HG02943 (cell line): Measurements from ENCODE around the gene ARF1.

Experiments
- ATAC-seq: cut with Tn5 transposase; IDR thresholded peaks from one replicate; pipeline ENCODE4 v1.9.1; 2021; ENCODE audit warnings: mild to moderate bottlenecking, low read depth, moderate library complexity; ENCODE audit not compliant: unreplicated experiment

The ARF1 gene

DNA sequence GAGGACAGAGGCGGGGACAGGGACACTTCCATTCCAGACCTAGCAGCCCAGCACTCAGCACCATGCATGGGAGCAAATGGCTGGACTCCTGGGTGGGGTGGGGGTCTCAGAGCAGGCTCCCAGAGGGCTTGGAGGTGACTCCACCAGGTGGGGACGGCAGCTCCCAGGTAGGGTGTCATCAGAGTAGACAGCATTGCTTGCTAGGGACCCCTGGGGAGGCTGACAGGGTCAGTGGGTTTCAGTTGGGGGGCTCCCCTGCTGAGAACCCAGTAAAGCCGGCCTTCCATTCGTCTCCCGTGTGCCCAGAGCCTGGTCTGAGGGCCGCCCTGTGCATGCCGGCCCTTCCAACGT is 62.5 kb downstream of the ARF1 start:
- ATAC-seq: no peak

DNA sequence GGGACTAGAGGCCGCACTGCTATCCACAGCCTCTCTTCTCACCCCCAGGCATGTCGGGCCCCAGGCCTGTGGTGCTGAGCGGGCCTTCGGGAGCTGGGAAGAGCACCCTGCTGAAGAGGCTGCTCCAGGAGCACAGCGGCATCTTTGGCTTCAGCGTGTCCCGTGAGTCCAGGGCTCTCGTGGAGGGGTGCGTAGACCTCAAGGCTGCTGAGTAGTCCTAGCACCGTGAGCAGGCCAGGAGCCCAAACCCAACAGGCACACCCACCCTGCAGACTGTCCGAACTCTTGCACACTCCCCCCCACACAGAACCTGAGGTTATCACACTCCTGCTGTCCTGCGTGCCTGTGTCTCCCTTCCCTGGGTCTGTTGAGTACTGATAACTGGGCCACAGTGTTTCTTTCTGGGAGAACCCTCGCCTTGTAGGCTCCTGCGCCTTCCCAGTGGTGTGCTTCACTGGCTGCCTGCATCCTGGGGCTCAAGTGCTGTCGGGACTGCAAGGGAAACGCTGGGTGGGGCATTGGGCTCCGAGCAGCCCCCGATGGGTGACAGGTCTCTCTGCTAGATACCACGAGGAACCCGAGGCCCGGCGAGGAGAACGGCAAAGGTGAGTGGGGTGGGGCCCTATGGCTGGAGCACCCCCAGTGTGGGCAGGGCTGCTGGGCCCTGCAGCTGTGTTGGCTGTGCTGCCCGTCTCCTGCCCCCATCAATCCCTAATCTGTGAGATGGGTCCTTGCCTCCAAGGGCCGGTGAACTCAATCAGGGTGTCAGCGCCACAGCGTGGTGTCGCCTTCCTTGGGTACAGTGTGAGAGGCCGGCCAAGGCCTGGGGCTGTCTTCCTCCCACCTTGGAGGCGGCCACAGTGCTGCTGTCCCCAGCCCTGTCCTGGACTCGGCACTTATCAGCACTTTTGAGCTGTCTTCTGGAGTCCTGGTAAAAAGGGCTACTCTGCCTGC is 63.2 kb downstream of the ARF1 start:
- no peak for ATAC-seq

DNA sequence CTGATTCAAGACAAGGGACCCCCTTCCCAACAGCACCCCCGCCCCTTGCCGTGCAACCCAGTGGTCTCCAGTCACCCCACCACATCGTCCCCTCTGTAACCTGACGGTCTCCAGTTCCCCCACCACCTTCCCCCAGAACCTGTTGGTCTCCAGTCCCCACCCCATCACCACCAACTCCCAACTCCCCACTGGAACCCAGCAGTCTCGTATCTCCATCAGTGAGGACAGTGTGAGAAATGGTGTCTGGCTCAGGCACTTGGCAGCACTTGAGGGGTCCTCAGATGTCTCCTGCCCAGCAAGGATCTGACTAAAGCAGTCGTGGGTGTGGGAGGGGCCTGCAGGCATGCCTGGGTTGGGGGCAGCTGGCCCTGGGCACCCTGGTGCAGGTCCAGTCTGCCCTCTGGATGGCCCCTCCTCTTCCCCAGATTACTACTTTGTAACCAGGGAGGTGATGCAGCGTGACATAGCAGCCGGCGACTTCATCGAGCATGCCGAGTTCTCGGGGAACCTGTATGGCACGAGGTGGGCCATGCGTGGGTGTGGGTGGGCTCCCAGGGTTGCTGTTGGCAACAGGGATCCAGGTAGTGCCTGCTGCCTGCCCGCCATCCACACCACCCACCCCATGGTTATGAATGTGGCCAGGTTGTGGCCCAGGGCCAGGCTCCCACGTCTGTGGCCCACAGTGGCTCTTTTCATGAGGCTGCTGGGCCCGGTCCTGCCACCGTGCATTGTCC is 64.1 kb downstream of the ARF1 start:
- no peak for ATAC-seq

DNA sequence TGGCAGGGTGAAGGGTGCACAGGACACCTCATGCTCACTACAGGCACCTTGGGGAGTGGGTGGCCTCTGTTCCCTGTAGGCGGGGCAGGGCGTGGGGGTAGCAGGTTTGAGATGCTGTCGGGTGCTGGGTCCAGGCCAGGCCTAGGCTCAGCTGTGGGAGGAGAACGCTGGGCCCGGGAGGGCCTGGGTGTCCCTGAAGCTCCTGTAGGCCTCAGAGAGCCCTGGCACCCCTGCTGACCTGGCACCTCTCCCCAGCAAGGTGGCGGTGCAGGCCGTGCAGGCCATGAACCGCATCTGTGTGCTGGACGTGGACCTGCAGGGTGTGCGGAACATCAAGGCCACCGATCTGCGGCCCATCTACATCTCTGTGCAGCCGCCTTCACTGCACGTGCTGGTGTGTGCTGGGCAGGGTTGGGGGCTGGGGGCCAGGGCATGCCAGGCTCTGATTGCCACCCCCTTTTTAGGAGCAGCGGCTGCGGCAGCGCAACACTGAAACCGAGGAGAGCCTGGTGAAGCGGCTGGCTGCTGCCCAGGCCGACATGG is 64.7 kb downstream of the ARF1 start:
- no peak for ATAC-seq

DNA sequence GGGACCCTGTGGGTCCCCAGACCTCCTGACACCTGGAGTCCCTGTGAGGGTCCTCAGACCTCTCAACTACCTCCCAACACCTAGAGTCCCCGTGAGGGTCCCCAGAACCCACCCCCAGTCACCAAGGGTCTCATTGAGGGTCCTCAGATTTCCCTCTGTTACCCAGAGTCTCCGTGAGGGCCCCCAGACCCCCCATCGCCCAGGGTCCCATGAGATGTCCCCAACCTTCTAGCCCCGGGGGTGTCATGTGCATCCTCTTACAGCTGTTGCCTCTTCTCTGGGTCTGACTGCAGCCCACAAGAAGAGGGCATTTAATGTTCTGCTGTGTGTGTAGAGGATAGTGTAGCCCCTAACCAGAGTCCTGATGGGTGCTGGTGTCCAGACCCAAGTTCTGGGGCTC is 65.3 kb downstream of the ARF1 start:
- ATAC-seq: no peak

DNA sequence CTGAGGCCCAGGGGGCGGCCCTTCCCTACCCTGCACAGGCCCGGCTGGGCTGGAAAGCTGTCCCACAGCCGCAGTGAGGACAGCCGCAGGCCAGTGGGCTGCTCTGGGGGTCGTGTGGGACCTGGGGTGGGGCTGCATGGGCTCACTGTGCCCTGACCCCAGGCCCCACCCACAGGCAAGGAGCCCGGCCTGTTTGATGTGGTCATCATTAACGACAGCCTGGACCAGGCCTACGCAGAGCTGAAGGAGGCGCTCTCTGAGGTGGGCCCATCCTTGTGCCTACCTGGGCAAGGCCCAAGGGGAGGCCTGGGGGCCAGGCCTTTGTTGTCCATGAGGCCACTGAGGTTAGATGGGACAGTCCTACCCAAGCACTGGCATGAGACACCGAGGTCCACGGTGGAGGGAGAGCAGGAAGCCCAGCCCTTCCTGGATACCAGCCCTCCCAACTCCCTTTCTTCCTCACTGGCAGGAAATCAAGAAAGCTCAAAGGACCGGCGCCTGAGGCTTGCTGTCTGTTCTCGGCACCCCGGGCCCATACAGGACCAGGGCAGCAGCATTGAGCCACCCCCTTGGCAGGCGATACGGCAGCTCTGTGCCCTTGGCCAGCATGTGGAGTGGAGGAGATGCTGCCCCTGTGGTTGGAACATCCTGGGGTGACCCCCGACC is 65.8 kb downstream of the ARF1 start:
- no peak for ATAC-seq
